IMR-90 (cell line): ENCODE results near the gene CYS1. TPM values are rescaled to one million over a fixed set of nuclear protein-coding genes. Genes with fewer than 3 reads are reported as not detected.
"Not testable (repeated sequence)": the region's sequence is repeated elsewhere in the genome, so short reads cannot be mapped to it uniquely, and the experiment has no call there.

Experiments used
- ATAC-seq: fragments of 200-7000 bp; cut with Tn5 transposase; 2 replicates; pipeline ENCODE4 v1.9.1; 2020; ENCODE audit warnings: low read depth, mild to moderate bottlenecking, moderate library complexity
- BruUV-seq: library from RNA; stranded (reverse); fragments of 400-500 nt; replicated peaks from 2 replicates; lab custom pipeline; 2021; lab: Mats Ljungman, UMichigan
- CTCF ChIA-PET: fragments of 300-600 bp; formaldehyde crosslinking; extraction: SDS; loops from one replicate; lab custom pipeline; 2021; ENCODE audit warnings: antibody characterized with exemption; lab: Yijun Ruan, JAX
- POLR2A ChIA-PET: fragments of 300-600 bp; sonication (Branson Sonifier 250); formaldehyde crosslinking; loops from one replicate; lab custom pipeline; 2022; ENCODE audit warnings: antibody characterized with exemption; ENCODE audit not compliant: unreplicated experiment; lab: Charles Lee
- DNase-seq: peaks from one replicate; pipeline ENCODE4 v3.0.0; 2013
- H2AFZ ChIP-seq: replicated peaks from 2 replicates; pipeline ENCODE3; 2013; ENCODE audit warnings: low read length, mild to moderate bottlenecking; ENCODE audit not compliant: poor library complexity
- H2AK5ac ChIP-seq: 2 replicates; pipeline ENCODE4 v1.6.1; 2013; ENCODE audit warnings: low read depth, low read length, inconsistent platforms
- H2AK9ac ChIP-seq: replicated peaks from 2 replicates; pipeline ENCODE3; 2013; ENCODE audit warnings: mild to moderate bottlenecking, low read depth, low read length, moderate library complexity; ENCODE audit not compliant: poor library complexity
- H2BK120ac ChIP-seq: 2 replicates; pipeline ENCODE4 v1.6.1; 2013; ENCODE audit warnings: low read depth, low read length, inconsistent platforms
- H2BK15ac ChIP-seq: 3 replicates; pipeline ENCODE4 v1.6.1; 2013; ENCODE audit warnings: low read depth, low read length, inconsistent platforms
- H2BK20ac ChIP-seq: 2 replicates; pipeline ENCODE4 v1.6.1; 2013; ENCODE audit warnings: low read depth, mild to moderate bottlenecking, inconsistent platforms, low read length, moderate library complexity
- H2BK5ac ChIP-seq: 2 replicates; pipeline ENCODE4 v1.6.1; 2013; ENCODE audit warnings: mild to moderate bottlenecking, low read depth, low read length, inconsistent platforms; ENCODE audit not compliant: poor library complexity, severe bottlenecking
- H3K14ac ChIP-seq: replicated peaks from 2 replicates; pipeline ENCODE4 v1.6.1; 2013; ENCODE audit warnings: low read depth, low read length, inconsistent platforms
- H3K18ac ChIP-seq: 2 replicates; pipeline ENCODE4 v1.6.1; 2013; ENCODE audit warnings: low read depth, low read length, control low read depth
- H3K23ac ChIP-seq: 2 replicates; pipeline ENCODE4 v1.6.1; 2013; ENCODE audit warnings: low read depth, low read length, inconsistent platforms
- H3K27ac ChIP-seq: 2 replicates; pipeline ENCODE4 v1.5.1; 2013; ENCODE audit warnings: mild to moderate bottlenecking, control low read depth, low read length; ENCODE audit not compliant: insufficient read depth
- H3K27me3 ChIP-seq: 2 replicates; pipeline ENCODE4 v1.6.1; 2013; ENCODE audit warnings: low read length; ENCODE audit not compliant: control insufficient read depth, insufficient read depth
- H3K36me3 ChIP-seq: 2 replicates; pipeline ENCODE4 v1.6.1; 2013; ENCODE audit warnings: low read length, mixed read lengths; ENCODE audit not compliant: control insufficient read depth, insufficient read depth
- H3K4ac ChIP-seq: 2 replicates; pipeline ENCODE4 v1.6.1; 2013; ENCODE audit warnings: low read depth, low read length, inconsistent platforms
- H3K4me1 ChIP-seq: 2 replicates; pipeline ENCODE4 v1.6.1; 2013; ENCODE audit warnings: low read length, mixed read lengths; ENCODE audit not compliant: control insufficient read depth, insufficient read depth
- H3K4me2 ChIP-seq: 2 replicates; pipeline ENCODE4 v1.6.1; 2013; ENCODE audit warnings: low read depth, mild to moderate bottlenecking, control low read depth, low read length, moderate library complexity
- H3K4me3 ChIP-seq: 2 replicates; pipeline ENCODE4 v1.5.1; 2013; ENCODE audit warnings: low read depth, mild to moderate bottlenecking, control low read depth, low read length, moderate library complexity; ENCODE audit not compliant: insufficient read depth
- H3K56ac ChIP-seq: 2 replicates; pipeline ENCODE4 v1.6.1; 2013; ENCODE audit warnings: low read length, inconsistent platforms; ENCODE audit not compliant: insufficient read depth; ENCODE audit errors: extremely low read depth
- H3K79me1 ChIP-seq, 2 experiments: 2 replicates each; pipeline ENCODE4 v1.6.1; 2013; ENCODE audit warnings: low read length in 2 of 2, inconsistent platforms in 1 of 2, low read depth in 1 of 2
- H3K9ac ChIP-seq: 2 replicates; pipeline ENCODE4 v1.6.1; 2013; ENCODE audit warnings: low read depth, low read length, control low read depth
- H3K9me1 ChIP-seq: 2 replicates; pipeline ENCODE4 v1.6.1; 2013; ENCODE audit warnings: low read length, inconsistent platforms; ENCODE audit not compliant: insufficient read depth
- H3K9me3 ChIP-seq: 2 replicates; pipeline ENCODE4 v1.6.1; 2013; ENCODE audit warnings: low read length; ENCODE audit not compliant: control insufficient read depth, insufficient read depth
- H4K20me1 ChIP-seq: 2 replicates; pipeline ENCODE4 v1.6.1; 2013; ENCODE audit warnings: low read length, inconsistent platforms; ENCODE audit not compliant: insufficient read depth
- H4K5ac ChIP-seq: 2 replicates; pipeline ENCODE4 v1.6.1; 2013; ENCODE audit warnings: mild to moderate bottlenecking, low read depth, low read length, control low read depth
- H4K8ac ChIP-seq, 2 experiments: 2 replicates each; pipeline ENCODE4 v1.6.1; 2013; ENCODE audit warnings: low read depth in 2 of 2, low read length in 2 of 2, control low read depth in 1 of 2, inconsistent platforms in 1 of 2
- H4K91ac ChIP-seq: 2 replicates; pipeline ENCODE4 v1.6.1; 2013; ENCODE audit warnings: low read depth, low read length, inconsistent platforms; ENCODE audit not compliant: insufficient read depth
- WGBS, 2 experiments: methylation state at CpG; one replicate each; pipeline versions ENCODE4 v1.1.5 to v1.1.7; 2013; ENCODE audit warnings: missing lambda C conversion rate in 2 of 2; ENCODE audit not compliant: insufficient read length in 1 of 2; ENCODE audit errors: extremely low coverage in 2 of 2; 5-methylcytosine and 5-hydroxymethylcytosine counted together
- dilution Hi-C: fragments of 300-500 bp; cut with HindIII; formaldehyde crosslinking; loops from one replicate; pipeline ENCODE4 v1.14.3; 2018; ENCODE audit warnings: low sequenced_read_pairs; ENCODE audit not compliant: unreplicated experiment
- in situ Hi-C: fragments of 300-500 bp; cut with MboI; formaldehyde crosslinking; loops from 3 replicates; pipeline ENCODE4 v1.14.3; 2019; ENCODE audit warnings: low sequenced_read_pairs, inconsistent platforms, mixed read lengths
- intact Hi-C: fragments of 100-400 bp; cut with micrococcal nuclease; formaldehyde crosslinking; loops from 2 replicates; pipeline ENCODE4 v1.10.0; 2022
- polyA plus RNA-seq, 3 experiments: library from polyadenylated mRNA; depleted of rRNA; stranded (reverse); fragments of >200 nt; gene quantifications; 2 replicates each; pipeline ENCODE4 v1.2.3, GENCODE V29; 2012; ENCODE audit warnings: low replicate concordance in 1 of 3
- total RNA-seq: library from RNA; depleted of rRNA; stranded (reverse); fragments of >200 nt; gene quantifications from 2 replicates; pipeline ENCODE4 v1.2.3, GENCODE V29; 2012

CYS1 gene
- total and polyA plus RNA-seq, 2 of the 4 experiments (the other 2 are of a cell fraction): under 0.01 to 0.12 TPM

GRCh38 chr2:10091889-10092244 is 11.7 kb upstream of the CYS1 start:
- H3K36me3 ChIP-seq, H4K20me1 ChIP-seq, H3K9ac ChIP-seq, DNase-seq, H2AK9ac ChIP-seq, BruUV-seq, H3K27ac ChIP-seq, H4K5ac ChIP-seq, H4K91ac ChIP-seq, in situ Hi-C loops, H2BK15ac ChIP-seq, H3K4me3 ChIP-seq, H3K4me2 ChIP-seq, H3K9me1 ChIP-seq, H3K79me1 ChIP-seq, dilution Hi-C loops, H3K14ac ChIP-seq, H2AK5ac ChIP-seq, H3K56ac ChIP-seq, H3K4ac ChIP-seq, H4K8ac ChIP-seq, H2BK120ac ChIP-seq, ATAC-seq, H3K4me1 ChIP-seq, H2AFZ ChIP-seq, intact Hi-C loops, H3K18ac ChIP-seq, H2BK20ac ChIP-seq, H3K23ac ChIP-seq, H2BK5ac ChIP-seq: not testable (repeated sequence)
- ChIA-PET POLR2A (interaction anchor here (0.6 kb wide), 1 partner anchor 16 kb away, joined by 3 read pairs; no protein-coding TSS in a partner anchor), CTCF (interaction anchor here (2.6 kb wide), 1 partner anchor 19 kb away, joined by 10 read pairs; no protein-coding TSS in a partner anchor)
- WGBS, 2 experiments: no CpG with 5 or more reads among the region's 2 CpGs
- peaks cover 46% of the 10 kb centered on the region for H3K27me3 ChIP-seq
- H3K9me3 ChIP-seq: peaks cover 10% of the 10 kb centered on the region
